Stimulated activated CD4-positive, alpha-beta T cell treated with anti-CD3 and anti-CD28 coated beads, Interleukin-4, amount 100 ng/mL, for 24 hours (primary cell): ENCODE results near the gene CCK.
"Not testable (repeated sequence)": the region's sequence is repeated elsewhere in the genome, so short reads cannot be mapped to it uniquely, and the experiment has no call there.

Experiments
- DNase-seq: peaks from one replicate; pipeline ENCODE4 v3.0.0-alpha.2; 2020

Gene CCK

GRCh38 chr3:42266085-42266484 is at the start of gene CCK:
CCK (minus strand) TSS chr3:42266185; CDS start chr3:42263630, 2,555 bp downstream.
- DNase-seq, result no peak

GRCh38 chr3:42314411-42314810 is 48.4 kb upstream of the CCK start:
- DNase-seq, result no peak

GRCh38 chr3:42308651-42309050 is 42.7 kb upstream of the CCK start:
- no peak for DNase-seq

GRCh38 chr3:42306499-42306898 is 40.5 kb upstream of the CCK start:
- DNase-seq, result peak; percentile 4

GRCh38 chr3:42302924-42303634 is 37.1 kb upstream of the CCK start:
- no peak for DNase-seq

GRCh38 chr3:42301446-42302175 is 35.6 kb upstream of the CCK start:
- DNase-seq, result no peak

- DNase-seq, result no peak
These were observed 34.8 kb upstream of the CCK start for GRCh38 chr3:42300778-42301177.

- peak; percentile 13 for DNase-seq
These were observed 34.0 kb upstream of the CCK start for GRCh38 chr3:42300013-42300412.

- DNase-seq, result no peak
These were observed 32.3 kb upstream of the CCK start for GRCh38 chr3:42298259-42298658.

GRCh38 chr3:42292009-42292408 is 26.0 kb upstream of the CCK start:
- DNase-seq, result no peak

- no peak for DNase-seq
These were observed 25.2 kb upstream of the CCK start for GRCh38 chr3:42290966-42291714.

GRCh38 chr3:42289026-42289425 is 23.0 kb upstream of the CCK start:
- no peak for DNase-seq

GRCh38 chr3:42288385-42288784 is 22.4 kb upstream of the CCK start:
- no peak for DNase-seq

GRCh38 chr3:42287423-42287822 is 21.4 kb upstream of the CCK start:
- not testable (repeated sequence) for DNase-seq

- DNase-seq, result no peak
These were observed 11.7 kb upstream of the CCK start for GRCh38 chr3:42277676-42278075.

GRCh38 chr3:42276141-42277132 is 10.5 kb upstream of the CCK start:
- no peak for DNase-seq

- no peak for DNase-seq
These were observed 9.2 kb upstream of the CCK start for GRCh38 chr3:42275217-42275616.

- DNase-seq, result no peak
These were observed 8.3 kb upstream of the CCK start for GRCh38 chr3:42274266-42274665.

GRCh38 chr3:42273361-42273760 is 7.4 kb upstream of the CCK start:
- DNase-seq, result no peak

GRCh38 chr3:42271786-42272185 is 5.8 kb upstream of the CCK start:
- no peak for DNase-seq

- no peak for DNase-seq
These were observed 4.6 kb upstream of the CCK start for GRCh38 chr3:42270561-42270960.

- no peak for DNase-seq
These were observed 3.7 kb upstream of the CCK start for GRCh38 chr3:42269647-42270046.

GRCh38 chr3:42267878-42268277 is 1.9 kb upstream of the CCK start:
- no peak for DNase-seq
